Measurements from ENCODE around the gene COQ10A. TPM values are rescaled to one million over a fixed set of nuclear protein-coding genes. Genes with fewer than 3 reads are reported as not detected.
"Not testable (repeated sequence)": the region's sequence is repeated elsewhere in the genome, so short reads cannot be mapped to it uniquely, and the experiment has no call there.

COQ10A gene
- total and polyA plus RNA-seq, 2 of the 8 experiments (the other 6 are each of a cell fraction or from before 2014, with no cell fraction given), result 21.8 to 42.9 TPM

DNA sequence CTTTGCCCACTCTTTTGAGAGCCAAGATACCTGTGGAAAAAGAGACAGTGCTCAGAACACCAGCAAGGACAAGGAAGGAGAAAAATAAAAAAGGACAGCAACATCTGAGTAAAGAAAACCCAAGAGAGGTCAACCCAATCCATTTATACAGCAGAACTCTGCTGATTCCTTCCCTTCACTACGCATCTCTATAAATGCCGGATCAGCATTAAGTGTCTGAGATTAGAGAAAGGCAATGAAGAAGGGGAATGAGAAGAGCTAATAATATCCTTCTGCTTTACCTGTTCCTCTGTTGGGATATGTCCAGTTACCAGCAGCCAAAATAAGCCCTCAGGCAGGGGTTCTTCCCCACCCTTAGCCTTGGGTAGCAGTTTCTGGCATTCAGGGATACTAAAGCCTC is 15.8 kb downstream of the COQ10A start (continued):
- TF ChIP-seq, protein P1, sequence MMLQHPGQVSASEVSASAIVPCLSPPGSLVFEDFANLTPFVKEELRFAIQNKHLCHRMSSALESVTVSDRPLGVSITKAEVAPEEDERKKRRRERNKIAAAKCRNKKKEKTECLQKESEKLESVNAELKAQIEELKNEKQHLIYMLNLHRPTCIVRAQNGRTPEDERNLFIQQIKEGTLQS (IDR thresholded peaks at IDR 0.05; ENCODE audit: insufficient read depth, low read depth, low read length), result no peak

DNA sequence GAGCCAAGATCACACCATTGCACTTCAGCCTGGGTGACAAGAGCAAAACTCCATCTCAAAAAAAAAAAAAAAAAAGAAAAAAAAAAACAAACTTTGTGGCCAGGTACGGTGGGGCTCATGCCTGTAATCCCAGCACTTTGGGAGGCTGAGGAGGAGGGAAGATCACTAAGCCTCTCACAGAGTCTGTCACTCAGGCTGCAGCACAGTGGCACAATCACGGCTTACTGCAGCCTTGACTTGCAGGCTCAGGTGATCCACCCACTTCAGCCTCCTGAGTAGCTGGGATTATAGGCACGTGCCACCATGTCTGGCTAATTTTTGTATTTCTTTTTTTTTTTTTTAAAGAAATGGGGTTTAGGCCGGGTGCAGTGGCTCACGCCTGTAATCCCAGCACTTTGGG is 17.5 kb downstream of the COQ10A start:
- not testable (repeated sequence) for H3K4me2 ChIP-seq (ENCODE audit: insufficient read depth in 1 of 2, low read depth in 2 of 2, low read length in 2 of 2); H3K14ac ChIP-seq (ENCODE audit: insufficient read length); FAIRE-seq; H2AFZ ChIP-seq (ENCODE audit: low read length); H3K56ac ChIP-seq (replicated peaks; ENCODE audit: insufficient read length, low read depth, low read length); H3K4me3 ChIP-seq (ENCODE audit: extremely low read depth in 1 of 4, insufficient read depth in 2 of 4, low read depth in 3 of 4, low read length in 4 of 4); DNase-seq (ENCODE audit: low read depth in 1 of 2, low spot score in 2 of 2); H4K20me1 ChIP-seq (replicated peaks in 1 of 2; ENCODE audit: control insufficient read depth in 1 of 2, insufficient read depth in 2 of 2, low read length in 2 of 2); H3K18ac ChIP-seq (ENCODE audit: extremely low read depth, low read length); H2BK15ac ChIP-seq (ENCODE audit: low read length); H3K9ac ChIP-seq (replicated peaks in 1 of 4; ENCODE audit: extremely low read depth in 1 of 4, low read depth in 3 of 4, low read length in 3 of 4); H3K27me3 ChIP-seq (replicated peaks in 1 of 4; ENCODE audit: control insufficient read depth in 3 of 4, extremely low read depth in 1 of 4, insufficient read depth in 3 of 4, low read length in 3 of 4); H3K79me1 ChIP-seq (ENCODE audit: low read depth, low read length); H2BK120ac ChIP-seq (replicated peaks; ENCODE audit: low read depth, low read length); H4K8ac ChIP-seq (ENCODE audit: extremely low read depth, insufficient read depth, low read length); H4K5ac ChIP-seq (ENCODE audit: insufficient read length, low read depth, low read length); H3K23me2 ChIP-seq (ENCODE audit: low read depth, low read length); H3K79me2 ChIP-seq (ENCODE audit: control insufficient read depth in 1 of 2, insufficient read depth in 2 of 2, low read length in 2 of 2); H2BK12ac ChIP-seq (ENCODE audit: low read depth, low read length); H3K9me3 ChIP-seq (ENCODE audit: insufficient read depth in 2 of 2, low read depth in 1 of 2, low read length in 1 of 2); H2AK5ac ChIP-seq (ENCODE audit: low read depth, low read length); H2BK20ac ChIP-seq (ENCODE audit: low read length); H3K4ac ChIP-seq (replicated peaks; ENCODE audit: insufficient read length, low read depth, low read length); H3K23ac ChIP-seq (ENCODE audit: insufficient read length); H2BK5ac ChIP-seq (ENCODE audit: low read depth, low read length); H3K4me1 ChIP-seq (replicated peaks in 1 of 4; ENCODE audit: control insufficient read depth in 3 of 4, insufficient read depth in 4 of 4, low read length in 3 of 4); H3K27ac ChIP-seq (ENCODE audit: low read depth, low read length); H4K91ac ChIP-seq (replicated peaks; ENCODE audit: insufficient read length, low read length)
- CTCF ChIA-PET (ENCODE audit: partially characterized antibody), result interaction anchor here (0.6 to 0.7 kb wide), 2 partner anchors 30 to 461 kb away, joined by 3 to 4 read pairs; no protein-coding TSS in a partner anchor
- peaks cover 12 to 58% (median 39%) of the 10 kb centered on the region in 4 experiments; a peak in 7 of 8 replicates for H3K36me3 ChIP-seq (ENCODE audit: control insufficient read depth in 2 of 4, insufficient read depth in 4 of 4, low read length in 3 of 4)
- WGBS, 2 experiments (ENCODE audit: extremely low coverage in 1 of 2, insufficient coverage in 1 of 2, insufficient read length in 1 of 2, insufficient replicate concordance in 2 of 2, low coverage in 1 of 2, low lambda C conversion rate in 2 of 2, missing lambda C conversion rate in 1 of 2), result 98% methylated on average over 5 of the region's 5 CpGs; no CpG with 5 or more reads in 1 of the 2 experiments
- POLR2A ChIA-PET (ENCODE audit: partially characterized antibody), result interaction anchor here (0.6 to 3.3 kb wide), 7 partner anchors 9 to 177 kb away, joined by 3 to 14 read pairs (median 4); partner anchors contain the start of gene COQ10A
